Measurements from ENCODE around the gene PTGES3L.
"Not testable (repeated sequence)": the region's sequence is repeated elsewhere in the genome, so short reads cannot be mapped to it uniquely, and the experiment has no call there.

Gene PTGES3L

GRCh38 chr17:42919522-42920077, 60.3 kb downstream of the PTGES3L start:
- DNase-seq (ENCODE audit: low spot score): not testable (repeated sequence)

- DNase-seq (ENCODE audit: low spot score): no peak
Observed at GRCh38 chr17:42918902-42919521, 60.9 kb downstream of the PTGES3L start.
